Endothelial cell of umbilical vein (primary cell): ENCODE measurements around the gene OSGEP. TPM values are rescaled to one million over a fixed set of nuclear protein-coding genes. Genes with fewer than 3 reads are reported as not detected.

ENCODE experiments used
- BruUV-seq: library from RNA; stranded (reverse); fragments of 400-500 nt; replicated peaks from 2 replicates; lab custom pipeline; 2021; lab: Mats Ljungman, UMichigan
- CTCF ChIA-PET: fragments of 300-600, 350-600 bp; sonication (Branson Sonifier 250); formaldehyde crosslinking; loops from one replicate; lab custom pipeline; 2021; ENCODE audit warnings: antibody characterized with exemption, inconsistent platforms; lab: Charles Lee
- POLR2A ChIA-PET: fragments of 300-600, 350-600 bp; sonication (Branson Sonifier 250); formaldehyde crosslinking; loops from one replicate; lab custom pipeline; 2021; ENCODE audit warnings: antibody characterized with exemption, inconsistent platforms; lab: Charles Lee
- DNase-seq: peaks from one replicate; pipeline ENCODE4 v3.0.0-alpha.2; 2011; ENCODE audit warnings: low read depth, low spot score
- FAIRE-seq: peaks from 2 replicates; lab custom pipeline; 2011; peaks lifted over from hg19 to GRCh38; lab: Jason Lieb, UNC
- H2AFZ ChIP-seq: 2 replicates; pipeline ENCODE4 v1.6.0; 2012; ENCODE audit warnings: low read depth, low read length, control low read depth, inconsistent platforms
- H3K27ac ChIP-seq: 2 replicates; pipeline ENCODE4 v1.5.1; 2011; ENCODE audit warnings: low read depth, mild to moderate bottlenecking, control low read depth, low read length, moderate library complexity; ENCODE audit not compliant: insufficient read depth
- H3K27me3 ChIP-seq, 2 experiments: 2 replicates each; pipeline versions ENCODE4 v1.6.0 to v1.6.1; 2011; ENCODE audit warnings: low read length in 2 of 2, mixed read lengths in 1 of 2; ENCODE audit not compliant: control insufficient read depth in 2 of 2, insufficient read depth in 2 of 2
- H3K36me3 ChIP-seq, 2 experiments: 2 replicates in 1 of 2; 3 replicates in 1 of 2; pipeline ENCODE4 v1.5.1; 2011; ENCODE audit warnings: low read length in 2 of 2, mild to moderate bottlenecking in 1 of 2, moderate library complexity in 1 of 2; ENCODE audit not compliant: control insufficient read depth in 2 of 2, insufficient read depth in 2 of 2; ENCODE audit errors: extremely low read depth in 1 of 2
- H3K4me1 ChIP-seq: 3 replicates; pipeline ENCODE4 v1.5.1; 2011; ENCODE audit warnings: mild to moderate bottlenecking, low read length; ENCODE audit not compliant: control insufficient read depth, insufficient read depth; ENCODE audit errors: extremely low read depth
- H3K4me2 ChIP-seq: 2 replicates; pipeline ENCODE4 v1.6.1; 2011; ENCODE audit warnings: low read length, control low read depth, mixed read lengths; ENCODE audit not compliant: insufficient read depth
- H3K4me3 ChIP-seq, 3 experiments: fragments of 200-600 bp in 1 of 3; sonication (generic), shearing (Covaris generic) in 1 of 3; replicated peaks in 1 of 3; 2 replicates each; pipeline ENCODE4 v1.5.1; 2011 to 2016; ENCODE audit warnings: control low read depth in 3 of 3, low read length in 3 of 3, mild to moderate bottlenecking in 2 of 3, inconsistent platforms in 1 of 3, low read depth in 1 of 3, moderate library complexity in 1 of 3; ENCODE audit not compliant: insufficient read depth in 1 of 3
- H3K79me2 ChIP-seq: 2 replicates; pipeline ENCODE4 v1.6.0; 2012; ENCODE audit warnings: low read length, inconsistent platforms; ENCODE audit not compliant: control insufficient read depth, insufficient read depth
- H3K9ac ChIP-seq: replicated peaks from 2 replicates; pipeline ENCODE3; 2011; ENCODE audit warnings: low read length, control low read depth; ENCODE audit not compliant: insufficient read depth; ENCODE audit errors: extremely low read depth
- H3K9me1 ChIP-seq: replicated peaks from 3 replicates; pipeline ENCODE4 v1.6.0; 2011; ENCODE audit warnings: mild to moderate bottlenecking, low read length; ENCODE audit not compliant: control insufficient read depth, insufficient read depth; ENCODE audit errors: extremely low read depth
- H3K9me3 ChIP-seq: replicated peaks from 2 replicates; pipeline ENCODE4 v1.5.1; 2012; ENCODE audit warnings: low read length, inconsistent platforms; ENCODE audit not compliant: control insufficient read depth, insufficient read depth
- H4K20me1 ChIP-seq: replicated peaks from 2 replicates; pipeline ENCODE3; 2011; ENCODE audit warnings: mild to moderate bottlenecking, low read length; ENCODE audit not compliant: control insufficient read depth, insufficient read depth; ENCODE audit errors: extremely low read depth
- EZH2 ChIP-seq: IDR thresholded peaks from 2 replicates; pipeline ENCODE4 v1.6.1; 2012; ENCODE audit warnings: borderline replicate concordance, low read depth, mild to moderate bottlenecking, moderate library complexity, low read length, inconsistent platforms; ENCODE audit not compliant: severe bottlenecking
- GATA2 ChIP-seq: IDR thresholded peaks from 2 replicates; pipeline ENCODE4 v1.7.0; 2011; ENCODE audit warnings: low read depth, mild to moderate bottlenecking, moderate library complexity, mixed read lengths, low read length; ENCODE audit not compliant: insufficient read length, insufficient read depth
- MYC ChIP-seq: IDR thresholded peaks from one replicate; pipeline ENCODE4 v1.6.1; 2011; ENCODE audit warnings: mild to moderate bottlenecking, low read depth, low read length
- POLR2A ChIP-seq: IDR thresholded peaks from 2 replicates; pipeline ENCODE4 v1.6.1; 2012; ENCODE audit warnings: low read depth, mild to moderate bottlenecking, control low read depth, low read length
- POLR2AphosphoS5 ChIP-seq: IDR thresholded peaks from 2 replicates; pipeline ENCODE4 v1.6.1; 2012; ENCODE audit warnings: low read depth, mild to moderate bottlenecking, control low read depth, low read length, moderate library complexity; ENCODE audit not compliant: insufficient read depth
- dilution Hi-C: fragments of 300-500 bp; cut with MboI; formaldehyde crosslinking; loops from one replicate; pipeline ENCODE4 v1.15.0; 2019; ENCODE audit warnings: low sequenced_read_pairs; ENCODE audit not compliant: extremely low pct_ligation_motif_present
- intact Hi-C: fragments of 100-400 bp; cut with micrococcal nuclease; formaldehyde crosslinking; loops from one replicate; pipeline ENCODE4 v1.10.0; 2022
- polyA plus RNA-seq, 4 experiments: library from polyadenylated mRNA; depleted of rRNA in 3 of 4; stranded (reverse) in 3 of 4; unstranded in 1 of 4; fragments of >200 nt; gene quantifications; 2 replicates each; pipeline versions ENCODE4 v1.2.1 to v1.2.3, GENCODE V29; 2011 to 2012; ENCODE audit warnings: missing spikeins in 1 of 4
- total RNA-seq: library from RNA; stranded (reverse); gene quantifications from 2 replicates; pipeline ENCODE4 v1.2.3, GENCODE V29; 2021

OSGEP gene
- total and polyA plus RNA-seq, 2 donors (not counting 3 experiments of a cell fraction or from before 2014, with no cell fraction given): 41.8 to 100 TPM

- POLR2A ChIA-PET: no interaction called here
Observed at GRCh38 chr14:20458031-20458789, 3.6 kb upstream of the OSGEP start.

GRCh38 chr14:20456971-20457370 lies 2.4 kb upstream of the OSGEP start:
- POLR2A ChIA-PET: interaction anchor here (3.0 kb wide), 1 partner anchor 13 kb away, joined by 32 read pairs; the partner anchor contains the start of gene PNP
- Histone ChIP-seq H3K9me1 (no peaks in the 10 kb centered on the region), H2AFZ (no peak overlapping the region), H3K27ac (no peak overlapping the region), H3K27me3 (no peaks in the 10 kb centered on the region), H3K9ac (no peak overlapping the region), H3K79me2 (peaks cover 45% of the 10 kb centered on the region), H3K36me3 (peaks cover 11 to 20% of the 10 kb centered on the region in 2 experiments), H3K4me1 (peaks cover 27% of the 10 kb centered on the region), H3K9me3 (no peaks in the 10 kb centered on the region), H3K4me2 (no peak overlapping the region), H3K4me3 (no peak overlapping the region), H4K20me1 (no peaks in the 10 kb centered on the region)
- no TSS peak for BruUV-seq
- DNase-seq (no peak), FAIRE-seq (no peak)
- dilution Hi-C loops (no loop called here), intact Hi-C loops (no loop called here)
- CTCF ChIA-PET: interaction anchor here (4.6 kb wide), 1 partner anchor 42 kb away, joined by 70 read pairs; the partner anchor contains the start of gene TEP1
- TF ChIP-seq EZH2: no peak

More at GRCh38 chr14:20458031-20458789, 3.6 kb upstream of the OSGEP start:
- no peak for FAIRE-seq
- TF ChIP-seq MYC (no peak), POLR2A (no peak), POLR2AphosphoS5 (peak; percentile 2), GATA2 (no peak)
- no peak for DNase-seq
- CTCF ChIA-PET: interaction anchor here (1.2 kb wide), 1 partner anchor 42 kb away, joined by 3 read pairs; no protein-coding TSS in a partner anchor
- no peaks in the 10 kb centered on the region for H3K9me3 ChIP-seq
- peaks cover 11 to 18% of the 10 kb centered on the region in 2 experiments for H3K36me3 ChIP-seq
- dilution Hi-C loops (no loop called here), intact Hi-C loops (no loop called here)
- H3K4me3 ChIP-seq: no peak overlapping the region
- no peaks in the 10 kb centered on the region for H3K9me1 ChIP-seq
- H3K4me2 ChIP-seq: no peak overlapping the region
- no peak overlapping the region for H2AFZ ChIP-seq
- no peak overlapping the region for H3K27ac ChIP-seq
- BruUV-seq: no TSS peak
- no peaks in the 10 kb centered on the region for H3K27me3 ChIP-seq
- H3K9ac ChIP-seq: no peak overlapping the region
- peaks cover 43% of the 10 kb centered on the region for H3K79me2 ChIP-seq
- no peaks in the 10 kb centered on the region for H4K20me1 ChIP-seq
- H3K4me1 ChIP-seq: peaks cover 31% of the 10 kb centered on the region
